Neural progenitor cell (in vitro differentiated cells): ENCODE data around the gene LMBR1. TPM values are rescaled to one million over a fixed set of nuclear protein-coding genes. Genes with fewer than 3 reads are reported as not detected.
"Not testable (repeated sequence)": the region's sequence is repeated elsewhere in the genome, so short reads cannot be mapped to it uniquely, and the experiment has no call there.

Experiments used
- DNase-seq: peaks from one replicate; pipeline ENCODE4 v3.0.0-alpha.2; 2016; ENCODE audit warnings: low spot score
- H2AFZ ChIP-seq: fragments of 200-600 bp; sonication (generic); replicated peaks from 2 replicates; pipeline ENCODE4 v1.6.1; 2016; ENCODE audit warnings: antibody characterized with exemption
- H3F3A ChIP-seq: fragments of 200-600 bp; sonication (generic); 2 replicates; pipeline ENCODE4 v1.6.1; 2016; ENCODE audit warnings: antibody characterized with exemption, low read depth
- H3K27ac ChIP-seq: fragments of 200-600 bp; sonication (generic); 2 replicates; pipeline ENCODE4 v1.5.1; 2016; ENCODE audit warnings: mild to moderate bottlenecking
- H3K27me3 ChIP-seq: fragments of 200-600 bp; sonication (generic); 2 replicates; pipeline ENCODE4 v1.6.1; 2016; ENCODE audit warnings: mild to moderate bottlenecking, moderate library complexity
- H3K36me3 ChIP-seq: fragments of 200-600 bp; sonication (generic); 2 replicates; pipeline ENCODE4 v1.5.1; 2016
- H3K4me1 ChIP-seq: fragments of 200-600 bp; sonication (generic); 2 replicates; pipeline ENCODE4 v1.6.1; 2016; ENCODE audit warnings: mixed run types
- H3K4me2 ChIP-seq: fragments of 200-600 bp; sonication (generic); 2 replicates; pipeline ENCODE4 v1.6.1; 2016
- H3K4me3 ChIP-seq: fragments of 200-600 bp; sonication (generic); 2 replicates; pipeline ENCODE4 v1.5.1; 2016
- H3K79me2 ChIP-seq: fragments of 200-600 bp; sonication (generic); 2 replicates; pipeline ENCODE4 v1.6.1; 2016; ENCODE audit warnings: low read depth
- H3K9ac ChIP-seq: fragments of 200-600 bp; sonication (generic); 2 replicates; pipeline ENCODE4 v1.6.1; 2016
- H3K9me3 ChIP-seq: fragments of 200-600 bp; sonication (generic); 2 replicates; pipeline ENCODE4 v1.5.1; 2016; ENCODE audit warnings: low read depth
- H4K20me1 ChIP-seq: fragments of 200-600 bp; sonication (generic); 2 replicates; pipeline ENCODE4 v1.6.1; 2016; ENCODE audit warnings: low read depth
- H3K27ac Mint-ChIP-seq: 3 replicates; pipeline ENCODE4 v1.8.0; 2021; ENCODE audit warnings: mixed read lengths
- H3K27me3 Mint-ChIP-seq: 2 replicates; pipeline ENCODE4 v1.8.0; 2022; ENCODE audit warnings: low read depth, mild to moderate bottlenecking, inconsistent platforms, moderate library complexity, mixed read lengths; ENCODE audit not compliant: insufficient read depth
- H3K36me3 Mint-ChIP-seq: 3 replicates; pipeline ENCODE4 v1.8.0; 2021; ENCODE audit warnings: mixed read lengths
- H3K4me1 Mint-ChIP-seq: 3 replicates; pipeline ENCODE4 v1.8.0; 2021; ENCODE audit warnings: mixed read lengths
- H3K4me3 Mint-ChIP-seq: 3 replicates; pipeline ENCODE4 v1.8.0; 2021; ENCODE audit warnings: mild to moderate bottlenecking, moderate library complexity, mixed read lengths
- H3K9me3 Mint-ChIP-seq: 3 replicates; pipeline ENCODE4 v1.8.0; 2020; ENCODE audit warnings: mixed read lengths
- CTCF ChIP-seq: fragments of 200-600 bp; sonication (generic); IDR thresholded peaks from 2 replicates; pipeline ENCODE4 v1.5.1; 2017; ENCODE audit warnings: antibody characterized with exemption, mild to moderate bottlenecking
- EZH2 ChIP-seq: fragments of 200-600 bp; sonication (generic); IDR thresholded peaks from 2 replicates; pipeline ENCODE4 v1.6.1; 2017; ENCODE audit warnings: antibody characterized with exemption, mild to moderate bottlenecking, moderate library complexity
- EZH2phosphoT487 ChIP-seq: fragments of 200-600 bp; sonication (generic); IDR thresholded peaks from 2 replicates; pipeline ENCODE4 v1.6.1; 2017; ENCODE audit warnings: antibody characterized with exemption
- total RNA-seq: library from RNA; depleted of rRNA; stranded (reverse); fragments of >200 nt; gene quantifications from 2 replicates; pipeline ENCODE4 v1.2.3, GENCODE V29; 2015; ENCODE audit warnings: low replicate concordance

The LMBR1 gene
- total RNA-seq, 1 donor from 2014 or later, result 58.1 TPM

DNA sequence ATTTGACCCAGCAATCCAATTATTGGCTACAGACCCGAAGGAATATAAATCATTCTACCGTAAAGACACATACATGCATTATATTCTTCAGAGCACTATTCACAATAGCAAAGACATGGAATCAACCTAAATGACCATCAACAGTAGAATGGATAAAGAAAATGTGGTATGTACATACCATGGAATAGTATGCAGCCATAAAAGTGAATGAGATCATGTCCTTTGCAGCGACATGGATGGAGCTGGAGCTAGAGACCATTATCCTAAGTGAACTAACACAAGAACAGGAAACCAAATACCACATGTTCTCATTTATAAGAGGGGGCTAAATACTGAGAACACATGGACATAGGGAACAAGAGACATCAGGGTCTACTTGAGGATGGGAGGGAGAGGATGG is 44.0 kb downstream of the LMBR1 start:
- Mint-ChIP-seq H3K9me3 (peaks cover 33% of the 10 kb centered on the region), H3K27me3 (no peaks in the 10 kb centered on the region), H3K36me3 (peaks cover 23% of the 10 kb centered on the region), H3K4me3 (no peak overlapping the region), H3K27ac (no peak overlapping the region), H3K4me1 (no peaks in the 10 kb centered on the region)
- Histone ChIP-seq H3K9ac (no peak overlapping the region), H4K20me1 (no peaks in the 10 kb centered on the region), H3K27me3 (no peaks in the 10 kb centered on the region), H3F3A (no peaks in the 10 kb centered on the region), H3K4me2 (no peak overlapping the region), H3K27ac (no peak overlapping the region), H3K79me2 (peaks cover 67% of the 10 kb centered on the region), H3K9me3 (no peaks in the 10 kb centered on the region), H3K4me3 (no peak overlapping the region), H3K4me1 (no peaks in the 10 kb centered on the region), H3K36me3 (no peaks in the 10 kb centered on the region), H2AFZ (no peak overlapping the region)
- DNase-seq, result no peak
- TF ChIP-seq EZH2 (no peak), EZH2phosphoT487 (no peak), CTCF (no peak)

DNA sequence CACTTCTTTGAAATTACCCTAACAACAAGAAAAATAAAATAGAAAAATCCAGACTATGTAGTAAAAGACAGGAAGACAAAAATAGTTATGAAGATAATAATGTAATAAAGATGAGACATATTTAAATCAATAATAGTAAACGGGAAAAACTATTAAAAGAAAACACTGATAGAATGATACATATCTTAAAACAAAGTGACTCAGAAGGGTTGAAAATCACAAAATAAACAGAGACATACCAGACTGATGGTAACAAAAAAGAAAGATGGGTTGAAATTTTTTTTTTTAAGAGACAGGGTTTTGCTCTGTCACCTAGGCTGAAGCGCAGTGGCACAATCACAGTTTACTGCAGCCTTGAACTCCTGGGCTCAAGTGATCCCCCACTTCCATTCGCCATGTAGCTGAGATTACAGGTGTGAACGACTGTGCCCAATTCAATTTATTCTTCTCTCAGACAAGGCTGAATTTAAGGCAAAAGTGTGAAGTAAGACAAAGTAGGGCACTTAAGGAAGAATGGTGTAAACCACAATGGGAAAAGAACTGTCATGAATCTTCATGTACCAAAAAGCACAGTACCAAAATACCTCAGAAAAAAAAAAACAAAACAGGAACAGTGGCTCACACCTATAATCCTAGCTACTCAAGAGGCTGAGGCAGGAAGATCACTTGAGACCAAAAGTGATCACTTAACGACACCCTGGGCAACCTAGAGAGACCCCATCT is 47.4 kb downstream of the LMBR1 start:
- Mint-ChIP-seq H3K4me3 (no peak overlapping the region), H3K9me3 (peaks cover 19% of the 10 kb centered on the region), H3K27me3 (no peaks in the 10 kb centered on the region), H3K36me3 (peaks cover 10% of the 10 kb centered on the region), H3K27ac (no peak overlapping the region), H3K4me1 (no peaks in the 10 kb centered on the region)
- Histone ChIP-seq H3K9ac (no peak overlapping the region), H3K4me2 (no peak overlapping the region), H3K27ac (no peak overlapping the region), H3K79me2 (peaks cover 63% of the 10 kb centered on the region), H3K4me1 (peaks cover 7% of the 10 kb centered on the region), H3F3A (no peaks in the 10 kb centered on the region), H3K36me3 (no peaks in the 10 kb centered on the region), H3K9me3 (no peaks in the 10 kb centered on the region), H3K4me3 (no peak overlapping the region), H4K20me1 (peaks cover 10% of the 10 kb centered on the region), H3K27me3 (no peaks in the 10 kb centered on the region), H2AFZ (no peak overlapping the region)
- no peak for DNase-seq
- TF ChIP-seq EZH2, result no peak
- no peak for TF ChIP-seq EZH2phosphoT487
- no peak for TF ChIP-seq CTCF

GRCh38 chr7:156843582-156843981 is 49.4 kb downstream of the LMBR1 start:
- not testable (repeated sequence) for H3K4me2 ChIP-seq, H4K20me1 ChIP-seq, H3K27me3 ChIP-seq, H3K4me3 Mint-ChIP-seq, H3K9me3 Mint-ChIP-seq, H3K4me1 ChIP-seq, H3K4me1 Mint-ChIP-seq, H3K27ac Mint-ChIP-seq, H3K36me3 Mint-ChIP-seq, H3K9ac ChIP-seq, H3K4me3 ChIP-seq, H3K27ac ChIP-seq, H3F3A ChIP-seq, H2AFZ ChIP-seq, H3K36me3 ChIP-seq, H3K27me3 Mint-ChIP-seq, H3K9me3 ChIP-seq, DNase-seq
- H3K79me2 ChIP-seq, result peaks cover 53% of the 10 kb centered on the region

DNA sequence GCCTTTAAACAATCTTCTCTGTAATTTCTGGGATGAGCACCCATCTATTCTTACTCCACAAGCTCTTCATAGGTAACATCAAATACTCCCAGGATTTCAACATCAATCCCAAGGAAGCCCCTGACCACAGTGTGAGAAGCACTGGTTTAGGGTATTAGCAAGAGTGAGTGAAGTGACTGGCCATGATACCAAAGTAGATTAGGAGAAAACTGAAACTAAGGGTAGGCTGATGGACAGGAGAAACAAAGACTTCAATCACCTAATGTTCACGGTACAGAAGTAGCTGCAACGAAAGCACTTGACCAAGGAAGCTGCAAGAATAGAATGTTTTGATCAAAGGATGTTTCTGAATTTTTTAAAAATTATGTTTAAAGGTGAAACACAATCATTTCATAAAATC is 49.8 kb downstream of the LMBR1 start:
- H3K9me3 ChIP-seq, result no peaks in the 10 kb centered on the region
- no peak overlapping the region for H3K4me3 Mint-ChIP-seq
- H3K4me2 ChIP-seq, result peak overlapping the region; percentile 16
- H3F3A ChIP-seq, result no peaks in the 10 kb centered on the region
- H3K4me1 ChIP-seq, result peaks cover 7% of the 10 kb centered on the region
- H3K4me3 ChIP-seq, result no peak overlapping the region
- H3K79me2 ChIP-seq, result peaks cover 51% of the 10 kb centered on the region
- H3K36me3 Mint-ChIP-seq, result peaks cover 6% of the 10 kb centered on the region
- peaks cover 10% of the 10 kb centered on the region for H4K20me1 ChIP-seq
- peaks cover 5% of the 10 kb centered on the region for H3K9me3 Mint-ChIP-seq
- H3K27ac Mint-ChIP-seq, result no peak overlapping the region
- H3K4me1 Mint-ChIP-seq, result no peaks in the 10 kb centered on the region
- H3K36me3 ChIP-seq, result no peaks in the 10 kb centered on the region
- H3K27me3 ChIP-seq, result no peaks in the 10 kb centered on the region
- no peak overlapping the region for H3K9ac ChIP-seq
- no peak overlapping the region for H2AFZ ChIP-seq
- no peak overlapping the region for H3K27ac ChIP-seq
- no peak for DNase-seq
- TF ChIP-seq CTCF (no peak), EZH2 (no peak), EZH2phosphoT487 (no peak)
- no peaks in the 10 kb centered on the region for H3K27me3 Mint-ChIP-seq
